H9 (cell line): ENCODE results near the gene CD52. TPM values are rescaled to one million over a fixed set of nuclear protein-coding genes. Genes with fewer than 3 reads are reported as not detected.

ENCODE experiments used
- DNase-seq: peaks from one replicate; pipeline ENCODE4 v3.0.0-alpha.2; 2017
- H2AFZ ChIP-seq: one replicate; pipeline ENCODE4 v1.6.1; 2013; ENCODE audit warnings: mild to moderate bottlenecking, low read length, control low read depth, moderate library complexity
- H2AK5ac ChIP-seq: 2 replicates; pipeline ENCODE4 v1.6.1; 2013; ENCODE audit warnings: low read length, control low read depth, mixed read lengths; ENCODE audit not compliant: insufficient read length
- H2BK120ac ChIP-seq: one replicate; pipeline ENCODE4 v1.6.1; 2013; ENCODE audit warnings: low read depth, mild to moderate bottlenecking, low read length, control low read depth, inconsistent platforms; ENCODE audit not compliant: poor library complexity, severe bottlenecking
- H2BK12ac ChIP-seq: 2 replicates; pipeline ENCODE4 v1.6.1; 2013; ENCODE audit warnings: low read length, control low read depth, mixed read lengths, low read depth; ENCODE audit not compliant: insufficient read length
- H2BK15ac ChIP-seq: 2 replicates; pipeline ENCODE4 v1.6.1; 2013; ENCODE audit warnings: low read depth, low read length, control low read depth
- H2BK20ac ChIP-seq: one replicate; pipeline ENCODE4 v1.6.1; 2013; ENCODE audit warnings: low read depth, mild to moderate bottlenecking, low read length, control low read depth, inconsistent platforms; ENCODE audit not compliant: poor library complexity, severe bottlenecking
- H2BK5ac ChIP-seq: 2 replicates; pipeline ENCODE4 v1.6.1; 2013; ENCODE audit warnings: low read length, control low read depth, mixed read lengths; ENCODE audit not compliant: insufficient read length
- H3K14ac ChIP-seq: 2 replicates; pipeline ENCODE4 v1.6.1; 2013; ENCODE audit warnings: low read length, control low read depth; ENCODE audit not compliant: insufficient read depth
- H3K18ac ChIP-seq: 2 replicates; pipeline ENCODE4 v1.6.1; 2013; ENCODE audit warnings: low read depth, mild to moderate bottlenecking, mixed read lengths, low read length, control low read depth; ENCODE audit not compliant: insufficient read length
- H3K23ac ChIP-seq: 2 replicates; pipeline ENCODE4 v1.6.1; 2013; ENCODE audit warnings: low read length, control low read depth, mixed read lengths, low read depth; ENCODE audit not compliant: insufficient read length
- H3K23me2 ChIP-seq: 2 replicates; pipeline ENCODE4 v1.6.1; 2013; ENCODE audit warnings: low read depth, mild to moderate bottlenecking, mixed read lengths, low read length, control low read depth; ENCODE audit not compliant: insufficient read length, poor library complexity, severe bottlenecking
- H3K27ac ChIP-seq: 2 replicates; pipeline ENCODE4 v1.5.1; 2013; ENCODE audit warnings: low read length, control low read depth, mixed read lengths, low read depth; ENCODE audit not compliant: insufficient read length
- H3K27me3 ChIP-seq: 2 replicates; pipeline ENCODE4 v1.6.1; 2013; ENCODE audit warnings: low read length, control low read depth, inconsistent platforms; ENCODE audit not compliant: insufficient read depth
- H3K4ac ChIP-seq: 2 replicates; pipeline ENCODE4 v1.6.1; 2013; ENCODE audit warnings: low read depth, mild to moderate bottlenecking, control low read depth, inconsistent platforms, low read length, moderate library complexity
- H3K4me1 ChIP-seq: 2 replicates; pipeline ENCODE4 v1.6.1; 2013; ENCODE audit warnings: low read length, control low read depth, inconsistent platforms; ENCODE audit not compliant: insufficient read depth
- H3K4me2 ChIP-seq: 2 replicates; pipeline ENCODE4 v1.6.1; 2013; ENCODE audit warnings: low read length, control low read depth, mixed read lengths; ENCODE audit not compliant: insufficient read length, insufficient read depth
- H3K56ac ChIP-seq: 2 replicates; pipeline ENCODE4 v1.6.1; 2013; ENCODE audit warnings: low read depth, mild to moderate bottlenecking, mixed read lengths, low read length, control low read depth; ENCODE audit not compliant: insufficient read length
- H3K79me1 ChIP-seq: 2 replicates; pipeline ENCODE4 v1.6.1; 2013; ENCODE audit warnings: low read depth, mild to moderate bottlenecking, moderate library complexity, low read length, control low read depth, inconsistent platforms; ENCODE audit not compliant: insufficient read depth, poor library complexity, severe bottlenecking
- H3K79me2 ChIP-seq: 2 replicates; pipeline ENCODE4 v1.6.1; 2013; ENCODE audit warnings: low read length, control low read depth, inconsistent platforms; ENCODE audit not compliant: insufficient read depth
- H3K9ac ChIP-seq: 2 replicates; pipeline ENCODE4 v1.6.1; 2013; ENCODE audit warnings: low read length, control low read depth, mixed read lengths; ENCODE audit not compliant: insufficient read length; ENCODE audit errors: extremely low read depth
- H3K9me3 ChIP-seq: one replicate; pipeline ENCODE4 v1.6.1; 2013; ENCODE audit warnings: low read depth, low read length, inconsistent platforms; ENCODE audit not compliant: control insufficient read depth
- H3T11ph ChIP-seq: one replicate; pipeline ENCODE4 v1.6.1; 2013; ENCODE audit warnings: mild to moderate bottlenecking, low read length, control low read depth, inconsistent platforms
- H4K20me1 ChIP-seq: one replicate; pipeline ENCODE4 v1.6.1; 2013; ENCODE audit not compliant: control insufficient read depth, insufficient read length, insufficient read depth
- H4K5ac ChIP-seq: 2 replicates; pipeline ENCODE4 v1.6.1; 2013; ENCODE audit warnings: low read depth, mild to moderate bottlenecking, mixed read lengths, low read length, control low read depth; ENCODE audit not compliant: insufficient read length
- H4K8ac ChIP-seq: replicated peaks from 2 replicates; pipeline ENCODE4 v1.6.1; 2013; ENCODE audit warnings: low read length, control low read depth, mixed read lengths, low read depth; ENCODE audit not compliant: insufficient read length
- H4K91ac ChIP-seq: 2 replicates; pipeline ENCODE4 v1.6.1; 2013; ENCODE audit warnings: low read depth, mild to moderate bottlenecking, moderate library complexity, mixed read lengths, low read length, control low read depth; ENCODE audit not compliant: insufficient read length
- H3K27ac Mint-ChIP-seq, 3 experiments: 2 replicates in 2 of 3; 3 replicates in 1 of 3; pipeline ENCODE4 v1.8.0; 2020 to 2021; ENCODE audit warnings: mixed read lengths in 3 of 3, mild to moderate bottlenecking in 1 of 3, moderate library complexity in 1 of 3
- H3K27me3 Mint-ChIP-seq: 2 replicates; pipeline ENCODE4 v1.8.0; 2021; ENCODE audit warnings: low read depth, mild to moderate bottlenecking, moderate library complexity, mixed read lengths
- H3K36me3 Mint-ChIP-seq, 3 experiments: 2 replicates in 2 of 3; 3 replicates in 1 of 3; pipeline ENCODE4 v1.8.0; 2020 to 2021; ENCODE audit warnings: low read depth in 3 of 3, mixed read lengths in 3 of 3; ENCODE audit not compliant: insufficient read depth in 1 of 3
- H3K4me1 Mint-ChIP-seq, 2 experiments: 2 replicates each; pipeline ENCODE4 v1.8.0; 2020; ENCODE audit warnings: mixed read lengths in 2 of 2
- H3K4me3 Mint-ChIP-seq, 2 experiments: 2 replicates in 1 of 2; 3 replicates in 1 of 2; pipeline ENCODE4 v1.8.0; 2020 to 2021; ENCODE audit warnings: mild to moderate bottlenecking in 2 of 2, mixed read lengths in 2 of 2, moderate library complexity in 1 of 2
- H3K9me3 Mint-ChIP-seq, 2 experiments: 2 replicates in 1 of 2; 3 replicates in 1 of 2; pipeline ENCODE4 v1.8.0; 2020; ENCODE audit warnings: mild to moderate bottlenecking in 2 of 2, mixed read lengths in 2 of 2, moderate library complexity in 1 of 2
- WGBS: extraction: QIAGEN DNeasy Blood & Tissue Kit; methylation state at CpG from one replicate; pipeline ENCODE4 v1.1.7; 2013; ENCODE audit warnings: missing lambda C conversion rate, low lambda C conversion rate, mixed read lengths; ENCODE audit not compliant: insufficient read length; ENCODE audit errors: extremely low coverage; 5-methylcytosine and 5-hydroxymethylcytosine counted together
- total RNA-seq: library from RNA; stranded (reverse); gene quantifications from 2 replicates; pipeline ENCODE4 v1.2.1, GENCODE V29; 2021
- TF ChIP-seq, protein P1 (sequence below): fragments of 200-600 bp; sonication (generic); conservative IDR thresholded peaks from 3 replicates; pipeline ENCODE4 v1.8.0; 2021; ENCODE audit warnings: antibody characterized with exemption, mild to moderate bottlenecking

The CD52 gene
- total RNA-seq, 1 experiment from 2014 or later, result 4.1 TPM

DNA sequence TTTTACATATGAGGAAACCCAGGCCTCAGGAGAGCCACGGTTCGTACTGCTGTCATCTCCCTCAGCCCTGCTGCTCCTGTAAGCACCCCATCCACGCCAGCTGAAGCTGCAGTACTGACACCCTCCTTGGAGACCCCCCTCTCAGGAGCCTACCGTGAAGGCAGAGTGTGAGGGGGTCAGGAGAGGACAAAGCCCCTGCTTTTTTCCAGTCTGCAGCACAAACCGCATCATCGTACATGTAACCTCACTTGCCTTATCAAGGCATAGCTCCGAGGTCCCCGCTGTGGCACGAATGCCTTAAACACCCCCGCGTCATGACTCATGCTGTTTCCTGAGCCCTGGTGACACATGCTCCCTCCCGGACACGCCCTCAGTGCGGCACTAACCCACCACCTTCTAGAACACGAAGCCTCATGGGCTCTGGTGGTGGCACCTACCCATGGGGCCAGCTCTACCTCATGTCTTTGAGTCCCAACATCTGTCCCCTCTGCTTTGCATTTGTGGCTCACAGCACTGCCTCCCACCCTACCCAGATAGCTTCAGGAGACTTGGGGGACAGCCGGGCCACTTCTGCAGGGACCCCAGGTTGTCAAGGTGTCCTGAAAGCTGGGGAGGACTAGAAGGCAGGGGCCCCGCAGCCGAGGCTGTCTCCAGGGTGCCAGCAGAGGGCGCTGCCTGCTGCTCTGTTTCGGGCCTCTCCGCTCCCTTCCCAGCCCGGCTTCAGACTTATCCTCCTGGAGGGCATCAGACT is 33.0 kb upstream of the CD52 start:
- Histone ChIP-seq H3K9me3 (no peaks in the 10 kb centered on the region), H3K79me1 (no peaks in the 10 kb centered on the region), H2BK5ac (no peak overlapping the region), H2BK20ac (no peak overlapping the region), H2BK15ac (no peak overlapping the region), H3K4me2 (no peak overlapping the region), H3K56ac (no peak overlapping the region), H4K8ac (no peak overlapping the region), H2BK120ac (no peak overlapping the region), H4K5ac (no peak overlapping the region), H3K18ac (no peak overlapping the region), H2BK12ac (no peak overlapping the region), H2AK5ac (no peak overlapping the region), H3K23me2 (peaks cover 8% of the 10 kb centered on the region), H3K4ac (no peak overlapping the region), H3K4me1 (peaks cover 5% of the 10 kb centered on the region; the same call in 1 of the 2 replicates), H3K27ac (no peak overlapping the region), H4K91ac (no peak overlapping the region), H3T11ph (no peak overlapping the region), H2AFZ (no peak overlapping the region), H3K9ac (no peak overlapping the region), H3K79me2 (no peaks in the 10 kb centered on the region), H3K14ac (no peak overlapping the region), H3K23ac (no peak overlapping the region), H3K27me3 (no peaks in the 10 kb centered on the region), H4K20me1 (peaks cover 2% of the 10 kb centered on the region)
- TF ChIP-seq, protein P1, sequence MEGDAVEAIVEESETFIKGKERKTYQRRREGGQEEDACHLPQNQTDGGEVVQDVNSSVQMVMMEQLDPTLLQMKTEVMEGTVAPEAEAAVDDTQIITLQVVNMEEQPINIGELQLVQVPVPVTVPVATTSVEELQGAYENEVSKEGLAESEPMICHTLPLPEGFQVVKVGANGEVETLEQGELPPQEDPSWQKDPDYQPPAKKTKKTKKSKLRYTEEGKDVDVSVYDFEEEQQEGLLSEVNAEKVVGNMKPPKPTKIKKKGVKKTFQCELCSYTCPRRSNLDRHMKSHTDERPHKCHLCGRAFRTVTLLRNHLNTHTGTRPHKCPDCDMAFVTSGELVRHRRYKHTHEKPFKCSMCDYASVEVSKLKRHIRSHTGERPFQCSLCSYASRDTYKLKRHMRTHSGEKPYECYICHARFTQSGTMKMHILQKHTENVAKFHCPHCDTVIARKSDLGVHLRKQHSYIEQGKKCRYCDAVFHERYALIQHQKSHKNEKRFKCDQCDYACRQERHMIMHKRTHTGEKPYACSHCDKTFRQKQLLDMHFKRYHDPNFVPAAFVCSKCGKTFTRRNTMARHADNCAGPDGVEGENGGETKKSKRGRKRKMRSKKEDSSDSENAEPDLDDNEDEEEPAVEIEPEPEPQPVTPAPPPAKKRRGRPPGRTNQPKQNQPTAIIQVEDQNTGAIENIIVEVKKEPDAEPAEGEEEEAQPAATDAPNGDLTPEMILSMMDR, result peak; percentile 95
- no CpG with 5 or more reads among the region's 22 CpGs for WGBS
- Mint-ChIP-seq H3K4me1 (peaks cover 42 to 47% of the 10 kb centered on the region in 2 experiments), H3K27me3 (no peaks in the 10 kb centered on the region; the same call in 1 of the 2 replicates), H3K27ac (peak overlapping the region in 2 of 3 experiments; percentile 56 to 85; a peak in 4 of 7 replicates), H3K36me3 (peaks cover 8 to 11% (median 11%) of the 10 kb centered on the region in 3 experiments; a peak in 6 of 7 replicates), H3K9me3 (no peaks in the 10 kb centered on the region; a peak in 1 of 5 replicates), H3K4me3 (0 out of 5 replicates have a peak overlapping the region, but pooled peaks of 1 of the 2 experiments have one; percentile 55)
- peak; percentile 78 for DNase-seq
